A673 (cell line): ENCODE results near the gene CDHR2. TPM values are rescaled to one million over a fixed set of nuclear protein-coding genes. Genes with fewer than 3 reads are reported as not detected.

Source experiments
- BruUV-seq: library from RNA; stranded (reverse); fragments of 400-500 nt; replicated peaks from 2 replicates; lab custom pipeline; 2021; lab: Mats Ljungman, UMichigan
- CTCF ChIA-PET: fragments of 300-600 bp; sonication (Branson Sonifier 250); formaldehyde crosslinking; loops from one replicate; lab custom pipeline; 2022; ENCODE audit warnings: antibody characterized with exemption; lab: Charles Lee
- POLR2A ChIA-PET: fragments of 300-600 bp; sonication (Branson Sonifier 250); formaldehyde crosslinking; loops from one replicate; lab custom pipeline; 2022; ENCODE audit warnings: antibody characterized with exemption; ENCODE audit not compliant: low non-redundant PET; lab: Charles Lee
- DNase-seq: peaks from one replicate; pipeline ENCODE4 v3.0.0-alpha.2; 2015; ENCODE audit warnings: low spot score
- H3K27ac ChIP-seq: fragments of 200-600 bp; sonication (generic); 2 replicates; pipeline ENCODE4 v1.5.1; 2016; ENCODE audit warnings: mixed run types, low read depth, mild to moderate bottlenecking, mixed read lengths, antibody characterized with exemption, low read length; ENCODE audit not compliant: poor library complexity, severe bottlenecking
- H3K27me3 ChIP-seq: fragments of 200-600 bp; sonication (generic); replicated peaks from 2 replicates; pipeline ENCODE4 v1.6.1; 2017; ENCODE audit warnings: mixed run types, low read depth, mild to moderate bottlenecking, mixed read lengths, antibody characterized with exemption, low read length; ENCODE audit not compliant: insufficient read depth, poor library complexity
- H3K36me3 ChIP-seq: fragments of 200-600 bp; sonication (generic); 2 replicates; pipeline ENCODE4 v1.6.1; 2016; ENCODE audit warnings: mixed run types, mild to moderate bottlenecking, mixed read lengths, antibody characterized with exemption, low read length; ENCODE audit not compliant: insufficient read depth, poor library complexity, severe bottlenecking
- H3K4me1 ChIP-seq: fragments of 200-600 bp; sonication (generic); 2 replicates; pipeline ENCODE4 v1.6.1; 2017; ENCODE audit warnings: mixed run types, mild to moderate bottlenecking, mixed read lengths, antibody characterized with exemption, low read length; ENCODE audit not compliant: insufficient read depth, poor library complexity, severe bottlenecking
- H3K4me3 ChIP-seq: fragments of 200-600 bp; sonication (generic); 2 replicates; pipeline ENCODE4 v1.5.1; 2016; ENCODE audit warnings: low read depth, mixed run types, mild to moderate bottlenecking, mixed read lengths, low read length; ENCODE audit not compliant: poor library complexity, severe bottlenecking
- H3K9me3 ChIP-seq: fragments of 200-600 bp; sonication (generic); 2 replicates; pipeline ENCODE4 v1.6.1; 2016; ENCODE audit warnings: mixed run types, low read depth, mild to moderate bottlenecking, mixed read lengths, antibody characterized with exemption, low read length; ENCODE audit not compliant: poor library complexity, severe bottlenecking
- CTCF ChIP-seq: fragments of 300-800, 200-600 bp; sonication (generic); conservative IDR thresholded peaks from 2 replicates; pipeline ENCODE4 v1.5.1; 2017; ENCODE audit warnings: low read depth, mild to moderate bottlenecking, antibody characterized with exemption, low read length, moderate library complexity, mixed read lengths
- EZH2 ChIP-seq: fragments of 200-600 bp; sonication (generic); IDR thresholded peaks from 2 replicates; pipeline ENCODE4 v1.6.1; 2017; ENCODE audit warnings: borderline replicate concordance, low read depth, mild to moderate bottlenecking, mixed read lengths, antibody characterized with exemption, low read length; ENCODE audit not compliant: poor library complexity, severe bottlenecking
- intact Hi-C: fragments of 100-400 bp; cut with micrococcal nuclease; formaldehyde crosslinking; loops from one replicate; pipeline ENCODE4 v1.10.0; 2022; ENCODE audit not compliant: unreplicated experiment
- total RNA-seq: library from RNA; stranded (reverse); gene quantifications from 2 replicates; pipeline ENCODE4 v1.2.3, GENCODE V29; 2021

Gene CDHR2
- total RNA-seq, 1 experiment from 2014 or later: not detected

- Histone ChIP-seq H3K27me3 (no peaks in the 10 kb centered on the region), H3K4me1 (peaks cover 62% of the 10 kb centered on the region), H3K4me3 (peak overlapping the region; percentile 99), H3K36me3 (peaks cover 17% of the 10 kb centered on the region), H3K9me3 (no peaks in the 10 kb centered on the region), H3K27ac (peak overlapping the region; percentile 98)
- no peak for DNase-seq
- TF ChIP-seq EZH2: no peak
- TF ChIP-seq CTCF: no peak
- ChIA-PET POLR2A (no interaction called here), CTCF (no interaction called here)
- BruUV-seq: TSS peak; percentile 51
- intact Hi-C loops: loop anchor here (2.0 to 5.0 kb wide), 3 partner anchors 75 to 173 kb away; partner anchors contain the start of genes GPRIN1, HIGD2A, KIAA1191 and NOP16
Measured at GRCh38 chr5:176535664-176536131, 13.4 kb upstream of the CDHR2 start.

DNA sequence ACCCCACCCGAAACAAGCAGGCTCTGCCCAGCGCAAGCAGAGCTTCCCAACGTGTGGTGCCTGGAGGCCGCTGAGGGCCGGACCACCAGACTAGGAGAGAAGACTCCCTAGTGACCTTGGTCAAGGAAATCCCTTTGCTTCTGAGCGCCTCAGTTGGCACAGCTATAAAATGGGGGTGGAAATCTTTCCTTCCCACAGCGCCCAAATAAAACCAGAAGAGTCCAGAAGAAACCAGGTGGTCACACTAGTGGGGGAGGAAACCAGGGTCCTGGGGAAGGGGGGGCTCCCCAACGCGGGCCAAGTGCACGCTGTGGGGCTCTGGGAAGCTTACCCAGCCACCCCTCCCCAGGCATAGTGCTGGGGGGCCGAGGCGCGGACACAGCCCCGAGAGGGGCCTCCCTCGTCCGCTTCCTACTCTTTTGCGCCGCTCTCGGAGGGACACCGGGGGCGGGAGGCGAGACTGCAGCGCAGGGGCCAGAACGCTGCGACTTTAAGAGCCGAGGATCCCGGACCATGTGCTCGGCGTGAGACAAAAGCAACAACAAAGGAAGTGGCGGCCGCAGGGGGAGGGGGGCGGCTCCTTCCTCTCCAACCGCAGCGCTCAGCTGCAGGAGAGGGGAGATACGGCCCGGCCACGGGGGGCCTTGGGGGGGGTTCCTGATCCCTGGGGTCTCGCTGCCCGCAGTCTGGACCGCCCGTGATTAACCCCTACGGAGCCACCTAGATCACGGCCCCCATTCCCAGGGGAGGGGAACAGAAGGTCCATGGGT, 12.8 kb upstream of the CDHR2 start:
- ChIA-PET POLR2A (interaction anchor here (0.7 to 0.9 kb wide), 2 partner anchors 11 to 795 kb away, joined by 3 to 15 read pairs; no protein-coding TSS in a partner anchor), CTCF (no interaction called here)
- BruUV-seq: no TSS peak
- Histone ChIP-seq H3K27ac (peak overlapping the region; percentile 98), H3K36me3 (peaks cover 12% of the 10 kb centered on the region), H3K27me3 (no peaks in the 10 kb centered on the region), H3K4me3 (peak overlapping the region; percentile 99), H3K9me3 (no peaks in the 10 kb centered on the region), H3K4me1 (peaks cover 64% of the 10 kb centered on the region)
- peak; percentile 83 for DNase-seq
- TF ChIP-seq CTCF: no peak
- intact Hi-C loops: loop anchor here (2.0 to 5.0 kb wide), 3 partner anchors 74 to 174 kb away; partner anchors contain the start of genes GPRIN1, HIGD2A, KIAA1191 and NOP16

DNA sequence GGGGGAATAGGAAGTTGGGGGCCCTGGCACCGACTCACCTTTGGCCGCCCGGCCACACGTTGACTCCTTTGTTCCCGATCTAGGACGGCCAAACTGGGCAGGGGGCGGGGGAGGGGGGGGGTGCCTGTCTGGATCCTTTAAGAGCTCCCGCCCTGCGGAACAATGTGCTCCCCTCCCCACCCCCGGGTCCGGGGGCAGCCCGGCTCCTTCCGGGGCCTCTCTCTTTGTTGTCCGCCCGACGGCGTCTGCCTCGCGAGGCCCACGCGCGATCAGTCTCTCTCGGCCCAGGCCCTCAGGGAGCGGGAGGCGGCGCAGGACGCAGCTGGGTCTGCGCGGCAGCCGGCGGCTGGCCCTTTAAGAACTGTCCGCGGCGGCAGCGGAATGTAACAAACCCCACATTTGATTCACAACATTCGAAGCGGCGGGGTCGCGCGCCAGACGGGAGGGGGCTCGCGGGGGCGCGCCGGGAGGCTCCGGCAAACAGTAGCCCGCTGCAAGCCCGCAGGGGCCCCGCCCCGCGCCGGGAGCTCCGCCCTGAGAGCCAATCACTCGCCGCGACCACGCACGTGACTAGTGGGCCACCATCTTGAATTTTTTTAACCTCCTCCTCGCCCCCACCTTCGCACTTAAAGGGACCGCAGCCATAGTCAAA, 12.1 kb upstream of the CDHR2 start, which contains the start of gene RNF44:
Gene RNF44, minus strand, starts transcription at position 501 of the 652 bp plus-strand sequence. CDS start 4,930 bp downstream, outside the sequence.
- Histone ChIP-seq H3K36me3 (peaks cover 4% of the 10 kb centered on the region), H3K27ac (peak within 1 kb of the TSS; percentile 98), H3K4me3 (peak within 1 kb of the TSS; percentile 99), H3K4me1 (peaks cover 64% of the 10 kb centered on the region), H3K27me3 (no peaks in the 10 kb centered on the region), H3K9me3 (no peaks in the 10 kb centered on the region)
- TF ChIP-seq EZH2: no peak
- no peak for TF ChIP-seq CTCF
- BruUV-seq: no TSS peak
- intact Hi-C loops: loop anchor here (2.0 to 5.0 kb wide), 3 partner anchors 74 to 175 kb away; partner anchors contain the start of genes GPRIN1, HIGD2A, KIAA1191 and NOP16
- ChIA-PET CTCF (interaction anchor here (0.5 to 1.2 kb wide), 2 partner anchors 124 to 464 kb away, joined by 3 to 13 read pairs; no protein-coding TSS in a partner anchor), POLR2A (interaction anchor here (0.5 to 1.0 kb wide), 8 partner anchors 10 to 795 kb away, joined by 3 to 15 read pairs (median 4); no protein-coding TSS in a partner anchor)
- DNase-seq: peak; percentile 96
